SK-N-MC (cell line): ENCODE measurements around the gene CHRNA4.

Source experiments
- EZH2 ChIP-seq: fragments of 200-600 bp; sonication (generic); IDR thresholded peaks from one replicate; pipeline ENCODE4 v1.6.1; 2017; ENCODE audit warnings: antibody characterized with exemption
- FOXP2 ChIP-seq: optimal IDR thresholded peaks from 2 replicates; pipeline ENCODE3; 2011; ENCODE audit warnings: mild to moderate bottlenecking, moderate library complexity; ENCODE audit not compliant: insufficient read depth; ENCODE audit errors: extremely low read length, control extremely low read depth
- POLR2AphosphoS5 ChIP-seq: IDR thresholded peaks from 2 replicates; pipeline ENCODE4 v1.6.1; 2012; ENCODE audit warnings: mild to moderate bottlenecking, low read depth, low read length, borderline replicate concordance

GRCh38 chr20:63407928-63408683 is 47.0 kb upstream of the CHRNA4 start:
- TF ChIP-seq EZH2 (no peak), FOXP2 (no peak), POLR2AphosphoS5 (no peak)
